Smooth muscle cell (in vitro differentiated cells): ENCODE data around the gene SLC25A10. TPM values are rescaled to one million over a fixed set of nuclear protein-coding genes. Genes with fewer than 3 reads are reported as not detected.

Source experiments
- DNase-seq: peaks from one replicate; lab custom pipeline; 2025; ENCODE audit not compliant: unreplicated experiment; lab: John Stamatoyannopoulos, UW
- H2AFZ ChIP-seq: fragments of 200-600 bp; sonication (generic); 2 replicates; pipeline ENCODE4 v1.6.0; 2016; ENCODE audit warnings: antibody characterized with exemption, low read depth, mild to moderate bottlenecking
- H3F3A ChIP-seq: fragments of 200-600 bp; sonication (generic); 2 replicates; pipeline ENCODE4 v1.6.0; 2017; ENCODE audit warnings: antibody characterized with exemption, low read depth
- H3K27ac ChIP-seq: fragments of 200-600 bp; sonication (generic); 2 replicates; pipeline ENCODE4 v1.5.1; 2016; ENCODE audit warnings: low read depth, mild to moderate bottlenecking
- H3K27me3 ChIP-seq: fragments of 200-600 bp; sonication (generic); 2 replicates; pipeline ENCODE4 v1.6.1; 2016; ENCODE audit warnings: low read depth, mild to moderate bottlenecking
- H3K36me3 ChIP-seq: fragments of 200-600 bp; sonication (generic); 2 replicates; pipeline ENCODE4 v1.5.1; 2016; ENCODE audit warnings: low read depth
- H3K4me1 ChIP-seq: fragments of 200-600 bp; sonication (generic); 2 replicates; pipeline ENCODE4 v1.5.1; 2016; ENCODE audit warnings: low read depth
- H3K4me2 ChIP-seq: fragments of 200-600 bp; sonication (generic); 2 replicates; pipeline ENCODE4 v1.6.0; 2016; ENCODE audit warnings: mild to moderate bottlenecking
- H3K4me3 ChIP-seq: fragments of 200-600 bp; sonication (generic); 2 replicates; pipeline ENCODE4 v1.5.1; 2016; ENCODE audit warnings: mild to moderate bottlenecking
- H3K79me2 ChIP-seq: fragments of 200-600 bp; sonication (generic); 2 replicates; pipeline ENCODE4 v1.6.0; 2016; ENCODE audit warnings: low read depth, mild to moderate bottlenecking
- H3K9ac ChIP-seq: fragments of 200-600 bp; sonication (generic); 2 replicates; pipeline ENCODE4 v1.6.0; 2016; ENCODE audit warnings: low read depth
- H3K9me3 ChIP-seq: fragments of 200-600 bp; sonication (generic); replicated peaks from 2 replicates; pipeline ENCODE4 v1.5.1; 2016; ENCODE audit warnings: low read depth
- H4K20me1 ChIP-seq: fragments of 200-600 bp; sonication (generic); 2 replicates; pipeline ENCODE4 v1.6.0; 2016; ENCODE audit warnings: low read depth
- WGBS: methylation state at CpG from one replicate; pipeline ENCODE4 v1.1.7; 2016; ENCODE audit warnings: low lambda C conversion rate; 5-methylcytosine and 5-hydroxymethylcytosine counted together
- polyA plus RNA-seq: library from polyadenylated mRNA; unstranded; fragments of >200 nt; fragmentation: Nextera tagmentation; extraction: Ambion mirVana; gene quantifications from 2 replicates; pipeline ENCODE4 v1.2.1, GENCODE V29; 2016
- total RNA-seq: library from RNA; depleted of rRNA; stranded (reverse); fragments of >200 nt; gene quantifications from 2 replicates; pipeline ENCODE4 v1.2.3, GENCODE V29; 2014
- TF ChIP-seq, protein P1 (sequence below): fragments of 200-600 bp; sonication (generic); IDR thresholded peaks from 2 replicates; pipeline ENCODE4 v1.5.1; 2017; ENCODE audit warnings: borderline replicate concordance, mild to moderate bottlenecking, antibody characterized with exemption; ENCODE audit not compliant: insufficient read depth, poor library complexity, severe bottlenecking

Gene SLC25A10
- total and polyA plus RNA-seq, 2 experiments from 2014 or later, result 8.4 to 13.0 TPM

DNA sequence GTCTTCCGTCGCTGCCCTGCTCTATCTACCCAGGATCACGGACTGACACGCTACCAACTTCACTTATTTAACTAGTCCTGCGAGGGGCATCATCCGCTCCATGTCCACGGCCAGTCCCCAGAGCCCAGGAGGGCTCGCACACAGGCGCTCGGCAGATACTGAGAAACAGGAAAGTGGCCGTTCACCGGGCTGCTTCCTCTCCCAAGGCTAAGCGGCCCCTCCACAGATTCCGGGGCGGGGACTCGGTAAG, 46.1 kb upstream of the SLC25A10 start:
- H3K27me3 ChIP-seq, result no peaks in the 10 kb centered on the region
- H3K27ac ChIP-seq, result peak overlapping the region; percentile 69
- H3K9ac ChIP-seq, result peak overlapping the region; percentile 82
- peaks cover 27% of the 10 kb centered on the region for H3K79me2 ChIP-seq
- no peak for DNase-seq
- peaks cover 8% of the 10 kb centered on the region for H3K4me1 ChIP-seq
- TF ChIP-seq, protein P1, sequence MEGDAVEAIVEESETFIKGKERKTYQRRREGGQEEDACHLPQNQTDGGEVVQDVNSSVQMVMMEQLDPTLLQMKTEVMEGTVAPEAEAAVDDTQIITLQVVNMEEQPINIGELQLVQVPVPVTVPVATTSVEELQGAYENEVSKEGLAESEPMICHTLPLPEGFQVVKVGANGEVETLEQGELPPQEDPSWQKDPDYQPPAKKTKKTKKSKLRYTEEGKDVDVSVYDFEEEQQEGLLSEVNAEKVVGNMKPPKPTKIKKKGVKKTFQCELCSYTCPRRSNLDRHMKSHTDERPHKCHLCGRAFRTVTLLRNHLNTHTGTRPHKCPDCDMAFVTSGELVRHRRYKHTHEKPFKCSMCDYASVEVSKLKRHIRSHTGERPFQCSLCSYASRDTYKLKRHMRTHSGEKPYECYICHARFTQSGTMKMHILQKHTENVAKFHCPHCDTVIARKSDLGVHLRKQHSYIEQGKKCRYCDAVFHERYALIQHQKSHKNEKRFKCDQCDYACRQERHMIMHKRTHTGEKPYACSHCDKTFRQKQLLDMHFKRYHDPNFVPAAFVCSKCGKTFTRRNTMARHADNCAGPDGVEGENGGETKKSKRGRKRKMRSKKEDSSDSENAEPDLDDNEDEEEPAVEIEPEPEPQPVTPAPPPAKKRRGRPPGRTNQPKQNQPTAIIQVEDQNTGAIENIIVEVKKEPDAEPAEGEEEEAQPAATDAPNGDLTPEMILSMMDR, result no peak
- H4K20me1 ChIP-seq, result no peaks in the 10 kb centered on the region
- 4% methylated on average over 16 of the region's 16 CpGs for WGBS
- H3K4me3 ChIP-seq, result peak overlapping the region; percentile 83
- H3K4me2 ChIP-seq, result peak overlapping the region; percentile 99
- H3K9me3 ChIP-seq, result no peaks in the 10 kb centered on the region
- peak overlapping the region; percentile 53 for H2AFZ ChIP-seq
- no peaks in the 10 kb centered on the region for H3F3A ChIP-seq
- no peaks in the 10 kb centered on the region for H3K36me3 ChIP-seq

DNA sequence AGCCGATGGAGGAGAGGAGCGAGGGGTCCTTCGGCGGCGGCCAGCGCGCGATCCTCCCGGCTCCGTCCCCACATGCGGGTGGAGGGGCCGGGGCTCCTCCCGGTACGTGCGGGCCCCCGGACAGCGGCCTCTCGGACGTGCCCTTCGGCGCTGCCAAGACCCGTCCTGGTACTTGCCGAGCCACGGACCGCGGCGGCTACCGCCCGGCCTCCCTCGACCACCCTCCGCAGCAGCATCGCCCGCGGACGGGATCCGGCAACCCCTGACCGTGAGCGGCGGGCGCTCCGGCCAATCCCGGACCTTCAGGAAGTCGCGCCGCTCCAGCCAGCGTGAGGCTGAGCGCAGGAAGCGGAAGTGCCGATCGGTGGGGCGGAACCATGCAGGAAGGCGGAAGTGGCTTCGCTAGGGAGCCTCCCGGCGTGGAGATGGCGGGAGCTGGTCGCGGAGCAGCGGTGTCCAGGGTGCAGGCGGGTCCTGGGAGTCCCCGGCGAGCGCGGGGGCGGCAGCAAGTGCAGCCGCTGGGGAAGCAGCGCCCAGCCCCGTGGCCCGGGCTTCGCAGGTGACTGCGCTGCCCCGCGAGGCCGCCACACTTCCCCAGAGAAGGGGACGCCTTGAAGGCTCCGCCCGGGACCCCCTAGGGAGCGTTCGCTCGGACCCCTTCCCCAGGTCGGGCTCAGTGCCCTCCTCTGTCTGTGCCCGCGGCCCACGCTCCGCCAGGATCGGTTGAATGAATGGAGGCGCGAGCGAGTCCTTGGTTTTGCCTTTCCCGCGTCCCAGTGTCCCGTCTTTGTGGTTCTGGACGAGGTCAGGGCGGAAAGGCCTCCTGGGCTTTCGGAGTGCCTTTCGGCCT, 45.5 kb upstream of the SLC25A10 start, which contains the start of the genes CCDC137 and OXLD1:
TSS of gene CCDC137 (plus strand) at position 396 of the 850 bp plus-strand sequence. CDS start at position 426, 30 bp downstream.
TSS of gene OXLD1 (minus strand) at position 264 of the 850 bp plus-strand sequence. CDS start at position 236, 28 bp downstream.
- H3K4me3 ChIP-seq, result peak within 1 kb of the TSS; percentile 83
- no peaks in the 10 kb centered on the region for H4K20me1 ChIP-seq
- H3K27me3 ChIP-seq, result no peaks in the 10 kb centered on the region
- peak within 1 kb of the TSS; percentile 82 for H3K9ac ChIP-seq
- no peaks in the 10 kb centered on the region for H3F3A ChIP-seq
- peak; percentile 74 for DNase-seq
- H2AFZ ChIP-seq, result peak within 1 kb of the TSS; percentile 82
- peak within 1 kb of the TSS; percentile 69 for H3K27ac ChIP-seq
- peak within 1 kb of the TSS; percentile 99 for H3K4me2 ChIP-seq
- 1% methylated on average over 94 of the region's 96 CpGs for whole genome bisulfite sequencing
- TF ChIP-seq, protein P1, result no peak
- peaks cover 27% of the 10 kb centered on the region for H3K79me2 ChIP-seq
- no peaks in the 10 kb centered on the region for H3K36me3 ChIP-seq
- no peaks in the 10 kb centered on the region for H3K9me3 ChIP-seq
- peaks cover 8% of the 10 kb centered on the region for H3K4me1 ChIP-seq

DNA sequence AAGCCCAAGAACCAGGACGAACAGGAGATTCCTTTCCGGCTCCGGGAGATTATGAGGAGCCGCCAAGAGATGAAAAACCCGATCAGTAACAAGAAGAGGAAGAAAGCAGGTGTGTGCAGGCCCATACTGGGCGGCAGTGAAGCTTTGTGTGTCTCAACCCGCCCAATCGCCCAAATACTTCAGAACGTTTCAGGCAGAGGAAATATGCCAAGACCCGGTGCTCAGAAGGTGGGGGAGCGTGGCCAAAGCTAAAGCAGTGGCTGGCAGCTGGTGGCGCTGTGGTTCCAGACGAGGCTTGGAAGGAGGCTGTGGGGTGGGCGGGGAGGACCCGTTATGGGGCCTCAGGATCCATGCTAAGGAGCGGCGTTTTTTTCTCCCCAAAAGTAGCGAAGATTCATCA, 44.3 kb upstream of the SLC25A10 start:
- H2AFZ ChIP-seq, result no peak overlapping the region
- H4K20me1 ChIP-seq, result no peaks in the 10 kb centered on the region
- TF ChIP-seq, protein P1, result no peak
- H3K9me3 ChIP-seq, result no peaks in the 10 kb centered on the region
- 84% methylated on average over 18 of the region's 18 CpGs for WGBS
- H3K9ac ChIP-seq, result no peak overlapping the region
- H3K4me1 ChIP-seq, result peaks cover 8% of the 10 kb centered on the region
- no peaks in the 10 kb centered on the region for H3K27me3 ChIP-seq
- peak overlapping the region; percentile 99 for H3K4me2 ChIP-seq
- peaks cover 27% of the 10 kb centered on the region for H3K79me2 ChIP-seq
- DNase-seq, result no peak
- H3K4me3 ChIP-seq, result peak overlapping the region; percentile 83
- no peaks in the 10 kb centered on the region for H3F3A ChIP-seq
- H3K36me3 ChIP-seq, result no peaks in the 10 kb centered on the region
- no peak overlapping the region for H3K27ac ChIP-seq

DNA sequence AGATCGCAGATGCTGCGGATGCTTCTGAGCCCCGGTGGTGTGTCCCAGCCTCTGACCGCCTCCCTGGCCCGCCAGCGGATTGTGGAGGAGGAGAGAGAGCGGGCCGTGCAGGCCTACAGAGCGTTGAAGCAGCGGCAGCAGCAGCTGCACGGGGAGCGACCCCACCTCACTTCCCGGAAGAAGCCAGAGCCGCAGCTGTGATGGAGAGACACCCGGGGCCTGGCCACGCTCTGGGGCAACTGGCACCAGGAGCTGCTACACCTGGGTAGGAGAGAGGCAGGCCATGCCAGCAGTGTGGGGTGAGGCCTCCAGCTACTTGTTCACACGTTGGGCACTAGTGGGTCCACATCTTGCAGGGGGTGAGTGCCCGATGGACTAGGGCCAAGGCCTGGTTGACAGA, 39.6 kb upstream of the SLC25A10 start:
- Histone ChIP-seq H3K79me2 (peaks cover 10% of the 10 kb centered on the region), H4K20me1 (peaks cover 4% of the 10 kb centered on the region), H2AFZ (no peak overlapping the region), H3K4me1 (peaks cover 3% of the 10 kb centered on the region), H3K4me3 (no peak overlapping the region), H3K27me3 (no peaks in the 10 kb centered on the region), H3K9me3 (no peaks in the 10 kb centered on the region), H3F3A (peaks cover 8% of the 10 kb centered on the region), H3K4me2 (no peak overlapping the region), H3K9ac (no peak overlapping the region), H3K27ac (no peak overlapping the region), H3K36me3 (no peaks in the 10 kb centered on the region)
- TF ChIP-seq, protein P1, result no peak
- 93% methylated on average over 18 of the region's 18 CpGs for WGBS
- no peak for DNase-seq
